8988T (cell line): ENCODE measurements around the gene FCER2.
"Not testable (repeated sequence)": the region's sequence is repeated elsewhere in the genome, so short reads cannot be mapped to it uniquely, and the experiment has no call there.

ENCODE experiments used
- DNase-seq: peaks from one replicate; pipeline ENCODE4 v3.0.0; 2011

The FCER2 gene

GRCh38 chr19:7645163-7645562 is 56.8 kb downstream of the FCER2 start:
- DNase-seq: no peak

- no peak for DNase-seq
Observed at GRCh38 chr19:7644550-7644877, 57.4 kb downstream of the FCER2 start.

GRCh38 chr19:7643629-7644549 is 58.0 kb downstream of the FCER2 start:
- DNase-seq: not testable (repeated sequence)

GRCh38 chr19:7643031-7643415 is 58.9 kb downstream of the FCER2 start:
- no peak for DNase-seq

GRCh38 chr19:7642295-7643030 is 59.5 kb downstream of the FCER2 start:
- no peak for DNase-seq

GRCh38 chr19:7641290-7642276 is 60.3 kb downstream of the FCER2 start:
- no peak for DNase-seq

GRCh38 chr19:7640803-7641202 is 61.1 kb downstream of the FCER2 start:
- no peak for DNase-seq

GRCh38 chr19:7639863-7640348 is 62.0 kb downstream of the FCER2 start:
- no peak for DNase-seq

GRCh38 chr19:7638802-7639465 is 63.0 kb downstream of the FCER2 start:
- no peak for DNase-seq
